HPDE6-E6E7 (cell line): ENCODE results near the gene IPO11.
"Not testable (repeated sequence)": the region's sequence is repeated elsewhere in the genome, so short reads cannot be mapped to it uniquely, and the experiment has no call there.

ENCODE experiments used
- DNase-seq: peaks from one replicate; pipeline ENCODE4 v3.0.0; 2011; ENCODE audit warnings: missing footprints; ENCODE audit errors: extremely low spot score

The IPO11 gene

GRCh38 chr5:62448528-62448927 is 36.0 kb downstream of the IPO11 start:
- no peak for DNase-seq

- DNase-seq, result no peak
These were observed 37.7 kb downstream of the IPO11 start for GRCh38 chr5:62450259-62450658.

DNA sequence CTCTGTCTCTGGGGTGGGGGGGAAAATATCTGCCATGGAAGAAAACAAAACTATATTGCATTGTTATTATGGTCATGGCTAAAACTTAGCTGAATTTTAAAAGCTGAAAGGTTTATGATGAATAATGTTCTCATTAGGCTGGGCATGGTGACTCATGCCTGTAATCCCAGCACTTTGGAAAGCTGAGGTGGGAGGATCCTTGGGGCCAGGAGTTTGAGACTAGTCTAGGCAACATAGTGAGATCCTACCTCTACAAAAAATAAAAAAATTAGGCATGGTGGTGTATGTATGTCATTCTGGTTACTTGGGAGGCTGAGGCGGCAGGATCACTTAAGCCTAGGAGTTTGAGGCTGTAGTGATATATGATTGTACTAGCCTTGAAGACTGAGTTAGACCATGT is 44.5 kb downstream of the IPO11 start:
- DNase-seq, result no peak

GRCh38 chr5:62460578-62460983 is 48.0 kb downstream of the IPO11 start:
- DNase-seq, result no peak

DNA sequence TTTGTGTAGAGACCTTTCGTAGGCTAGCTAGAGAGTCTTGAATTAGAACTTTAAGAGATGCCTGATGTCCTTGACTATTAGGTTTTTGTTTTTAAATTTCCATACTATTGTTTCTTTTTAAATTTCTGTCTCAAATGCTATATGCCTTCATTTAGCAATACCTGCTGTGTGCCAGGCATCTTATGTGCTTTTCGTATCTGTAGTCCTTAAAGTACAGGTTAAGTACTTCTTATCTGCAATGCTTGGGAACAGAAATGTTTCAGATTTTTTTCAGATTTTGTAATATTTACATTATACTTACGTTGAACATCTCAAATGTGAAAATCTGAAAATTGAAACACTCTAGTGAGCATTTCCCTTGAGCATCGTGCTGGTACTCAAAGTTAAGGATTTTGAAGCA is 49.0 kb downstream of the IPO11 start:
- DNase-seq, result no peak

GRCh38 chr5:62465985-62466925 is 53.7 kb downstream of the IPO11 start:
- DNase-seq, result no peak

DNA sequence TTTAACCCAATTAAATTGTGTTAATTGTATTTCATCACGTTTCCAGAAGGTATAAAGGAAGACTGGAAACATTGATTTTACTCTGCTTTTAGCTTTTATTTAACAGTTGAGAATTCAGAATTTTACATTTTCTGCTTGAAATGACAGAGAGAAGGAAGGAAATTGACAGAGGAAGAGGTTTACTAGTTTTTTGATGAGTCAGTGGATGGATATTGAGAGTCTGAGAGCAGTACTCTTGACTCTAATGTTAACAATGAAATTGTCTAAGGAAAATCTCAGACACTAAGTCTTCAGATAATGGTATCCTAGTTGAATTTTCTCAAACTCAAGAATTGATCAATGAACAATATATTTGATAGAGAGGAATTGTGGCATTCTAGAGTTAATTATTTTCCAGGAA is 60.6 kb downstream of the IPO11 start:
- DNase-seq, result no peak

- no peak for DNase-seq
These were observed 62.5 kb downstream of the IPO11 start for GRCh38 chr5:62475072-62475471.

DNA sequence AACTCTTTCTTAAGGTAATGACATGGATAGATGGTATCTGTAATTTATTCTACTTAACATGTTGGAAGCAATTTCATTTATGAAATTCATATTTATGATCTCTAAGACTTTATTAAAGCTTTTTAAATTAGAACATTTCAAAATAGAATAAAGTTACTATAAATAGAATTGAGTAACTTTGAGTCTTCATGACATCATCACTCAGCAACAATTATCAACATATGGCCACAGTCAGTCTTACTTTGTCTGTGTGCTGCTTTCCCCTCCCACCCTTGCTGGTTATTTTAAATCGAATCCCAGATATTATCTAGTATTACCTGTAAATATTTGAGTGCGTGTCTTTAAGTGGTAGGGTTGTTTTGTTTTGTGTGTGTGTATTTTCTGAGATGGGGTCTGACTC is 65.2 kb downstream of the IPO11 start:
- no peak for DNase-seq

DNA sequence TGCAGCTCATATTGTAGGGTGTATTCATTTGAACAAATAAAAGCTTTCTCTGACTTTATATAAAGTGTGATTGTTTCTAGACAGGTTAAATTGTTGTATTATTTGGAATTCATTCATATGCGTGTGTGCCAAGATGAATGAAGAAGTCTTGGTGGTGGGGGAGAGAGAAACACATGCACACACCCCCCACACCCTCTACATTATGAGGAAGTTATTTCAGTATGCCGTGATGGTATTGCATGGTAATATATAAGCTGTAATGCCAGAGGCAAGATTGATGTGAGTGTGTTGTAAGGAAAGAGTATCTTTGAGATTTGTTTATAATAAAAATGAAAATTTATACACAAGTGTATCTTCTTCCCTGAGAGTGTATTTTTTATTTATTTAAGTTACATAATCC is 71.0 kb downstream of the IPO11 start:
- no peak for DNase-seq

GRCh38 chr5:62486672-62487071 is 74.1 kb downstream of the IPO11 start:
- no peak for DNase-seq

GRCh38 chr5:62488531-62488930 is 76.0 kb downstream of the IPO11 start:
- no peak for DNase-seq

DNA sequence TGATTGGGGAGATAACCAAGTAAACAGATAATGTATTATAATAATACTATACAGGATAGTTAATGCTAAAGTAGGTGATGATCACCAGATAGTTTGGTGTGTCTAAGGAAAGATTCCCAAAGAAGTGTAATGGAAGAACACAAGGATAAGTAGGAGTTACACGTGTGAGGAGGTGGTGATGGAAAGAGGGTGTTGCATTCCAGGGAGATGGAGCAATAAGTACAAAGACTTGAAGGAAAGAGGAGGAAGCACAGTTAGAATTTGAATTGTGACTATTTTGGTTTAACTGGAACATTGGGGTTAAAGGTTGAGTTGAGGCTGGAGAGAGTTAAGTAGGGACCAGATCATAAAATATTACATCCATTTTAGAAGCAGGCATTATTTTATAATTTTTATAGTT is 76.9 kb downstream of the IPO11 start:
- no peak for DNase-seq

- DNase-seq, result no peak
These were observed 82.2 kb downstream of the IPO11 start for GRCh38 chr5:62494772-62495171.

GRCh38 chr5:62496876-62497275 is 84.3 kb downstream of the IPO11 start:
- DNase-seq, result no peak

- DNase-seq, result no peak
These were observed 86.4 kb downstream of the IPO11 start for GRCh38 chr5:62498961-62499360.

DNA sequence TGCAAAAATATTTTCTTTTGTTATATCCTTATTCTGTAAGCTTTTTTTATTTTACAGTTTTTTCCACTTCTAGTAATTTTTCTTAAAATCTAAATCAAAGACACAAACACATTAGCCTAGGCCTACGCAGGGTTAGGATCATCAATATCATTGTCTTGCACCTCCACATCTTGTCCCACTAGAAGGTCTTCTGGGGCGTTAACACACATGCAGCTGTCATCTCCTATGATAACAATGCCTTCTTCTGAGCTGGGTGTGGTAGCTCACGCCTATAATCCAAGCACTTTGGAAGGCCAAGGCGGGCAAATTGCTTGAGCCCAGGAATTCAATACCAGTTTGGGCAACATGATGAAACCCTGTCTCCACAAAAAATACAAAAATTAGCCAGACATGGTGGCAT is 87.2 kb downstream of the IPO11 start:
- no peak for DNase-seq

DNA sequence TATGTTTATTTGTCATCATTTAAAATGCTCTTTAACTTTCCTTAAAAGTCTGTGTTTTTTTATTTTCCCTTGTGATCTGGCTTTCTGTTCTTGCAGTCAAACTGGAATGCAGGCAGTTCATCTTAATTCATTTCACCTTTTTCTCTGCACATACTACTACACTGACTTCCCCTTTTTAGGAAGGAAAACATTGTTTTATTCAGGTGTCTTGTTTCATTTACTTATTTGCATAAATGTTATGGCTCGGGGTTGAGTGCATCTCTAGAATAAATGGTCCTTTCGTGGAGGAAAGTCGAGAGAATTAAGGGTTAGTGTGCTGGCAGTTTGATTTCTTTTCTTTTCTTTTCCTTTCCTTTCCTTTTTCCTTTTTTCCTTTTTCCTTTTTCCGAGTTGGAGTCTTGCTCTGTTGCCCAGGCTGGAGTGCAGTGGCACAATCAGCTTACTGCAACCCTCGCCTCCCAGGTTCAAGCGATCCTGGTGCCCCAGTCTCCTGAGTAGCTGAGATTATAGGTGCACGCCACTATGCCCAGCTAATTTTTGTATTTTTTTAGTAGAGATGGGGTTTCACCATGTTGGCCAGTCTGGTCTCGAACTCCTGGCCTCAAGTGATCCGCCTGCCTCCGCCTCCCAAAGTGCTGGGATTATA is 90.0 kb downstream of the IPO11 start:
- DNase-seq, result no peak

DNA sequence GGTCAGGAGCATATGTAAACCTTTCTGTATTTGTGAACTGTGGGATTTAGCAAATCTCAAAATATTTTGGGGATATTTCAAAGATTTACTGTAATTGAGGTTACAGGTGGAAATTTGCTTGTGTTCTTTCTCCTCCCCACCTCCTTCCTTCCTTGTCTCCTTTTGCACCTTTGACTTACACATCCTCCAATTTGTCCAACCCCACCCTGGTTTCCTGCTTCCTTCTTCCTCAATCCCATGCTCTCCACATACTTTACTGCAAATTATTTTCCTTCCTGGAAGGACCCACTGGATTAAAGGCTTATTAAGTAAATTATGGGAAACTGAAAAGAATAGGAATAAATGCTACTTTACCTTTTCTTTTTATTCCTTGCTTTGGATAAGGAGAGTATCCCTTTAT is 91.6 kb downstream of the IPO11 start:
- no peak for DNase-seq

- no peak for DNase-seq
These were observed 94.3 kb downstream of the IPO11 start for GRCh38 chr5:62506659-62507460.

DNA sequence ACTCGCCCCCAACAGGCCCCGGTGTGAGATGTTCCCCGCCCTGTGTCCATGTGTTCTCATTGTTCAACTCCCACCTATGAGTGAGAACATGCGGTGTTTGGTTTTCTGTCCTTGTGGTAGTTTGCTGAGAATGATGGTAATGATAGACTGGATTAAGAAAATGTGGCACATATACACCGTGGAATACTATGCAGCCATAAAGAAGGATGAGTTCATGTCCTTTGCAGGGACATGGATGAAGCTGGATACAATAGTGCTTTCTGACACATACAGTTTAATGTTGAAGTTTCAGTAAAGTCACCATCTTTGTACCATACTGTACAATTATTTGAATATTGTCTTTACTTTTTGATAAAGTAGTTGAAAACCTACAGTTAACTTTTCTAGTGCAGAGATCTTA is 96.2 kb downstream of the IPO11 start:
- DNase-seq, result not testable (repeated sequence)

GRCh38 chr5:62509806-62510205 is 97.2 kb downstream of the IPO11 start:
- no peak for DNase-seq
